DND-41 (cell line): Measurements from ENCODE around the gene RXRB.

Experiments used
- EZH2 ChIP-seq: IDR thresholded peaks from 3 replicates; pipeline ENCODE4 v1.6.1; 2012; ENCODE audit warnings: borderline replicate concordance, low read depth, mild to moderate bottlenecking, moderate library complexity, low read length, inconsistent platforms; ENCODE audit not compliant: severe bottlenecking
- TF ChIP-seq, protein P1 (sequence below): IDR thresholded peaks from 2 replicates; pipeline ENCODE4 v1.5.1; 2012; ENCODE audit warnings: borderline replicate concordance, low read length, moderate library complexity, mild to moderate bottlenecking; ENCODE audit not compliant: poor library complexity, severe bottlenecking; ENCODE audit errors: extremely low read depth

GRCh38 chr6:33198853-33199436 lies 1.5 kb downstream of the RXRB start:
- TF ChIP-seq EZH2, result no peak
- TF ChIP-seq, protein P1, sequence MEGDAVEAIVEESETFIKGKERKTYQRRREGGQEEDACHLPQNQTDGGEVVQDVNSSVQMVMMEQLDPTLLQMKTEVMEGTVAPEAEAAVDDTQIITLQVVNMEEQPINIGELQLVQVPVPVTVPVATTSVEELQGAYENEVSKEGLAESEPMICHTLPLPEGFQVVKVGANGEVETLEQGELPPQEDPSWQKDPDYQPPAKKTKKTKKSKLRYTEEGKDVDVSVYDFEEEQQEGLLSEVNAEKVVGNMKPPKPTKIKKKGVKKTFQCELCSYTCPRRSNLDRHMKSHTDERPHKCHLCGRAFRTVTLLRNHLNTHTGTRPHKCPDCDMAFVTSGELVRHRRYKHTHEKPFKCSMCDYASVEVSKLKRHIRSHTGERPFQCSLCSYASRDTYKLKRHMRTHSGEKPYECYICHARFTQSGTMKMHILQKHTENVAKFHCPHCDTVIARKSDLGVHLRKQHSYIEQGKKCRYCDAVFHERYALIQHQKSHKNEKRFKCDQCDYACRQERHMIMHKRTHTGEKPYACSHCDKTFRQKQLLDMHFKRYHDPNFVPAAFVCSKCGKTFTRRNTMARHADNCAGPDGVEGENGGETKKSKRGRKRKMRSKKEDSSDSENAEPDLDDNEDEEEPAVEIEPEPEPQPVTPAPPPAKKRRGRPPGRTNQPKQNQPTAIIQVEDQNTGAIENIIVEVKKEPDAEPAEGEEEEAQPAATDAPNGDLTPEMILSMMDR, result no peak
